PC-3 (cell line): Measurements from ENCODE around the gene NINJ2. TPM values are rescaled to one million over a fixed set of nuclear protein-coding genes. Genes with fewer than 3 reads are reported as not detected.
A peak's percentile ranks its signal among the peaks of the same experiment; 100 is the strongest.

Experiments used
- ATAC-seq: fragments of 200-7000 bp; cut with Tn5 transposase; 2 replicates; pipeline ENCODE4 v1.9.1; 2020; ENCODE audit warnings: mild to moderate bottlenecking, moderate library complexity
- BruUV-seq: library from RNA; stranded (reverse); fragments of 400-500 nt; replicated peaks from 2 replicates; lab custom pipeline; 2021; lab: Mats Ljungman, UMichigan
- CTCF ChIA-PET: fragments of 300-600 bp; sonication (Branson Sonifier 250); formaldehyde crosslinking; loops from one replicate; lab custom pipeline; 2022; ENCODE audit warnings: antibody characterized with exemption; lab: Charles Lee
- POLR2A ChIA-PET: fragments of 300-600 bp; sonication (Branson Sonifier 250); formaldehyde crosslinking; loops from one replicate; lab custom pipeline; 2022; ENCODE audit warnings: antibody characterized with exemption; ENCODE audit not compliant: unreplicated experiment; lab: Charles Lee
- DNase-seq: peaks from one replicate; pipeline ENCODE4 v3.0.0-alpha.2; 2015
- H2AFZ ChIP-seq: fragments of 300-600 bp; sonication (generic); 2 replicates; pipeline ENCODE4 v1.6.0; 2016; ENCODE audit warnings: antibody characterized with exemption, low read length
- H3F3A ChIP-seq: fragments of 300-600 bp; sonication (generic); one replicate; pipeline ENCODE4 v1.6.0; 2017; ENCODE audit warnings: antibody characterized with exemption, low read length, control low read depth, mild to moderate bottlenecking; ENCODE audit not compliant: unreplicated experiment
- H3K27ac ChIP-seq: fragments of 300-600 bp; sonication (generic); 2 replicates; pipeline ENCODE4 v1.5.1; 2016; ENCODE audit warnings: mild to moderate bottlenecking, low read length
- H3K27me3 ChIP-seq: fragments of 300-600 bp; sonication (generic); 2 replicates; pipeline ENCODE4 v1.6.1; 2016; ENCODE audit warnings: low read length, mixed read lengths
- H3K36me3 ChIP-seq: fragments of 300-600 bp; sonication (generic); 2 replicates; pipeline ENCODE4 v1.6.1; 2016; ENCODE audit warnings: low read depth, mixed run types, low read length, mixed read lengths
- H3K4me1 ChIP-seq: fragments of 300-600 bp; sonication (generic); 2 replicates; pipeline ENCODE4 v1.5.1; 2016; ENCODE audit warnings: low read length; ENCODE audit not compliant: insufficient read depth
- H3K4me2 ChIP-seq: fragments of 300-600 bp; sonication (generic); 2 replicates; pipeline ENCODE4 v1.6.0; 2016; ENCODE audit warnings: low read length
- H3K4me3 ChIP-seq: fragments of 300-600 bp; sonication (generic); 2 replicates; pipeline ENCODE4 v1.5.1; 2016; ENCODE audit warnings: mild to moderate bottlenecking, low read length, mixed read lengths
- H3K79me2 ChIP-seq: fragments of 300-600 bp; sonication (generic); 2 replicates; pipeline ENCODE4 v1.6.1; 2017; ENCODE audit warnings: low read length, mixed read lengths
- H3K9ac ChIP-seq: fragments of 300-600 bp; sonication (generic); 2 replicates; pipeline ENCODE4 v1.6.0; 2016; ENCODE audit warnings: mild to moderate bottlenecking, low read length
- H3K9me2 ChIP-seq: fragments of 300-600 bp; sonication (generic); replicated peaks from 2 replicates; pipeline ENCODE4 v1.6.1; 2016; ENCODE audit warnings: mixed run types, low read length, mixed read lengths
- H3K9me3 ChIP-seq: fragments of 300-600 bp; sonication (generic); 2 replicates; pipeline ENCODE4 v1.6.1; 2016; ENCODE audit warnings: low read length, mixed read lengths
- H4K20me1 ChIP-seq: fragments of 300-600 bp; sonication (generic); 2 replicates; pipeline ENCODE4 v1.6.1; 2016; ENCODE audit warnings: low read length, mixed read lengths
- EZH2 ChIP-seq: fragments of 300-600 bp; sonication (generic); IDR thresholded peaks from one replicate; pipeline ENCODE4 v1.6.1; 2017; ENCODE audit warnings: antibody characterized with exemption, mild to moderate bottlenecking, low read length; ENCODE audit not compliant: unreplicated experiment
- EZH2phosphoT487 ChIP-seq: fragments of 300-600 bp; sonication (generic); IDR thresholded peaks from 2 replicates; pipeline ENCODE4 v1.6.1; 2018; ENCODE audit warnings: mild to moderate bottlenecking, antibody characterized with exemption, low read length, borderline replicate concordance
- intact Hi-C: fragments of 100-400 bp; cut with micrococcal nuclease; formaldehyde crosslinking; loops from 2 replicates; pipeline ENCODE4 v1.9.0; 2023
- total RNA-seq: library from RNA; depleted of rRNA; stranded (reverse); fragments of >200 nt; gene quantifications from 2 replicates; pipeline ENCODE4 v1.2.3, GENCODE V29; 2014
- TF ChIP-seq, protein P1 (sequence below): fragments of 300-600 bp; sonication (generic); conservative IDR thresholded peaks from 2 replicates; pipeline ENCODE4 v1.5.1; 2017; ENCODE audit warnings: antibody characterized with exemption, low read depth, mild to moderate bottlenecking, low read length

Gene NINJ2
- total RNA-seq, 1 experiment from 2014 or later, result not detected

DNA sequence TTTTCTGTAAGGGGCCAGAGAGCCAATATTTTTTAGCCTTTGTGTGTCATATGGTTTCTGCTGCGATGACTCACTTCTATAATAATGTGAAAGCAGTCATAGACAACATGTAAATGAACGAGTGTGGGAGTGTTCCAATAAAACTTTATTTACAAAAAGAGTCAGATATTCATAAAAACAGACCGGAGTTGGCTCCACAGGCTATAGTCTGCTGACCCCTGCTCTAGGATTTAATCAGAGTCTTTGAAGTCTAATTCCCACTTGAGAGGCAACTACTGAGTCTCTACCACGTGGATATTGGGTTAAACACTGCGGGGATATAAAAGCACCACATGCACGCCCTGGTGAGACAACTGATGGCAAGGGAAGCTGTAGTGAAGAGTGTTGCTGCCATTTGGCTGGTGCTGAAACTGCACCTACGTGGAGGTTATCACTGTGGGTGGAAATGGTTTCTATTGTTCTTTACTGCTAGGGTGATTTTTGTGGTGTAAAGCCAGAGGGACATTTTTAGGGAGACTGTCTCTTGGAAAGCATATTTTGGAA is 3.6 kb upstream of the NINJ2 start:
- ATAC-seq, result peak; percentile 50
- POLR2A ChIA-PET, result no interaction called here
- peak overlapping the region; percentile 27 for H2AFZ ChIP-seq
- BruUV-seq, result no TSS peak
- intact Hi-C loops, result no loop called here
- H3K4me1 ChIP-seq, result peaks cover 10% of the 10 kb centered on the region; the same call in 1 of the 2 replicates
- no peaks in the 10 kb centered on the region for H3F3A ChIP-seq
- H3K4me2 ChIP-seq, result no peak overlapping the region
- H3K9me3 ChIP-seq, result no peaks in the 10 kb centered on the region
- no peaks in the 10 kb centered on the region for H3K9me2 ChIP-seq
- no peak for TF ChIP-seq EZH2
- TF ChIP-seq, protein P1, sequence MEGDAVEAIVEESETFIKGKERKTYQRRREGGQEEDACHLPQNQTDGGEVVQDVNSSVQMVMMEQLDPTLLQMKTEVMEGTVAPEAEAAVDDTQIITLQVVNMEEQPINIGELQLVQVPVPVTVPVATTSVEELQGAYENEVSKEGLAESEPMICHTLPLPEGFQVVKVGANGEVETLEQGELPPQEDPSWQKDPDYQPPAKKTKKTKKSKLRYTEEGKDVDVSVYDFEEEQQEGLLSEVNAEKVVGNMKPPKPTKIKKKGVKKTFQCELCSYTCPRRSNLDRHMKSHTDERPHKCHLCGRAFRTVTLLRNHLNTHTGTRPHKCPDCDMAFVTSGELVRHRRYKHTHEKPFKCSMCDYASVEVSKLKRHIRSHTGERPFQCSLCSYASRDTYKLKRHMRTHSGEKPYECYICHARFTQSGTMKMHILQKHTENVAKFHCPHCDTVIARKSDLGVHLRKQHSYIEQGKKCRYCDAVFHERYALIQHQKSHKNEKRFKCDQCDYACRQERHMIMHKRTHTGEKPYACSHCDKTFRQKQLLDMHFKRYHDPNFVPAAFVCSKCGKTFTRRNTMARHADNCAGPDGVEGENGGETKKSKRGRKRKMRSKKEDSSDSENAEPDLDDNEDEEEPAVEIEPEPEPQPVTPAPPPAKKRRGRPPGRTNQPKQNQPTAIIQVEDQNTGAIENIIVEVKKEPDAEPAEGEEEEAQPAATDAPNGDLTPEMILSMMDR, result no peak
- no peak for TF ChIP-seq EZH2phosphoT487
- H3K27ac ChIP-seq, result peak overlapping the region; percentile 33
- no peaks in the 10 kb centered on the region for H3K79me2 ChIP-seq
- DNase-seq, result peak; percentile 65
- no peaks in the 10 kb centered on the region for H3K36me3 ChIP-seq
- CTCF ChIA-PET, result no interaction called here
- no peak overlapping the region for H3K4me3 ChIP-seq
- no peaks in the 10 kb centered on the region for H4K20me1 ChIP-seq
- no peaks in the 10 kb centered on the region for H3K27me3 ChIP-seq
- H3K9ac ChIP-seq, result peak overlapping the region; percentile 9; the same call in 1 of the 2 replicates

DNA sequence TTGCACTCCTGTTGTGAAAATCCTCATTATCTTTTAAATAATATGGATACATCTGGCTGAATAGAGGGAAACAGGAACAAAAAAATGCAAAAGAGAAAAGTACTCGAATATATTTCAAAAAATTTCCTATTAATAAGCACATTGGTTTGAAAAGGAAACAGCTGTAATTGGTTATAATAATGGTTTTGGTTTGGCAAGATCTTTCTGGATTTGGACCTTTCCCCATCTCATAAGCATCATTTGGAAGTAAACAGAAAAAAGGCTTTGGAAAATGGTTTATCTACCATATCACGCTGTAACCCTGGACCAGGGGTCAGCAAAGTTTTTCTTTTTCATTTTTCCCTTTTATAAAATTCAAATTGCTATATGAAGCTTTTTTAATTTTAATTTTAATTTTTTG is 2.8 kb upstream of the NINJ2 start:
- no peaks in the 10 kb centered on the region for H3K27me3 ChIP-seq
- no peak overlapping the region for H3K4me2 ChIP-seq
- no peaks in the 10 kb centered on the region for H3K36me3 ChIP-seq
- peaks cover 10% of the 10 kb centered on the region; the same call in 1 of the 2 replicates for H3K4me1 ChIP-seq
- no peaks in the 10 kb centered on the region for H3K9me2 ChIP-seq
- H3K9ac ChIP-seq, result no peak overlapping the region
- TF ChIP-seq EZH2phosphoT487 (no peak), EZH2 (no peak)
- TF ChIP-seq, protein P1, result no peak
- intact Hi-C loops, result no loop called here
- ATAC-seq (no peak), DNase-seq (no peak)
- no peaks in the 10 kb centered on the region for H3F3A ChIP-seq
- no peaks in the 10 kb centered on the region for H3K9me3 ChIP-seq
- no peak overlapping the region for H3K27ac ChIP-seq
- no peak overlapping the region for H3K4me3 ChIP-seq
- no peaks in the 10 kb centered on the region for H4K20me1 ChIP-seq
- no peaks in the 10 kb centered on the region for H3K79me2 ChIP-seq
- H2AFZ ChIP-seq, result no peak overlapping the region
- POLR2A ChIA-PET, result no interaction called here
- CTCF ChIA-PET, result no interaction called here
- BruUV-seq, result no TSS peak

DNA sequence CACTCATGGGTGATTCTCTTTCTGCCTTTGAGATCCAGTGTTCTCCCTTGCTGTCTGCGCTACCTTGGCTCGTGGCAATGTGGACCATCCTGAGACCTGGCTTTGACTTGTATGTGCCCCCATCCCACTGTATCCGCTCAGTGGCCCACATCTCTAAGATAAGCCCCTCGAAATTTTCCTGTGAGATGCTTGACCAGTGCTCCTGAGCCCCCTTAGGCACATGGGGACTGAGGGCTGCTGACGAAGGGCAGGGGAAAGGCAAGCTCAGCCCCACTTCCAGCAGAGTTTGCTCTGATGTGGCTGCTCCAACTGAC is 1.5 kb upstream of the NINJ2 start:
- H3K4me3 ChIP-seq, result no peak overlapping the region
- no peaks in the 10 kb centered on the region for H3K27me3 ChIP-seq
- H3K4me2 ChIP-seq, result no peak overlapping the region
- no peak overlapping the region for H2AFZ ChIP-seq
- no peaks in the 10 kb centered on the region for H3F3A ChIP-seq
- H3K27ac ChIP-seq, result no peak overlapping the region
- ChIA-PET CTCF (no interaction called here), POLR2A (no interaction called here)
- DNase-seq, result no peak
- ATAC-seq, result no peak
- H3K79me2 ChIP-seq, result no peaks in the 10 kb centered on the region
- no TSS peak for BruUV-seq
- intact Hi-C loops, result no loop called here
- H3K9ac ChIP-seq, result no peak overlapping the region
- TF ChIP-seq EZH2phosphoT487, result no peak
- TF ChIP-seq EZH2, result no peak
- TF ChIP-seq, protein P1, result no peak
- H4K20me1 ChIP-seq, result no peaks in the 10 kb centered on the region
- H3K9me3 ChIP-seq, result no peaks in the 10 kb centered on the region
- H3K9me2 ChIP-seq, result no peaks in the 10 kb centered on the region
- H3K36me3 ChIP-seq, result no peaks in the 10 kb centered on the region
- H3K4me1 ChIP-seq, result peaks cover 10% of the 10 kb centered on the region; the same call in 1 of the 2 replicates
